ENCODE data around the gene SMAD4.

Gene SMAD4

DNA sequence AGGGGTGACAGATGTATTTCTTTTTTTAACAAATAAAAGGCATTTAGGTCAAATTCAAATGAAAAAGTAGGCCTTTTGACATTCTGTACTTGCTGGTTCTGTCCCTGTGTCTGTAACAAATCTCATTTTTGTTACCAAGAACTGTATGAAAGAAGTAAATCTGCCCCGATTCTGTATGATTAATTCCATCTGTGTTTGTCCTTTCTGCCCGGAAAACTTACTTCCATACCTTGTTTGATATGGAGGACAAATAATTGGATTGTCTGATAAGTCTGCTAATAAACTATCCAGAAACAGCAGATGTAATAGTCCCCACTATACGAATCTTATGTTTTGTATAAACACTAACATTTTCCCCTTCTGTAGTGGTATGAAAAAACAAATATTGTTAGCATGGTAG, 97.7 kb downstream of the SMAD4 start:
- no peak overlapping the region for H3K9ac ChIP-seq (ENCODE audit: low read length in 2 of 2)
- no peaks in the 10 kb centered on the region for H3K36me3 ChIP-seq (ENCODE audit: control insufficient read depth in 2 of 2, insufficient read depth in 2 of 2, low read length in 2 of 2)
- H3K27me3 ChIP-seq (ENCODE audit: control insufficient read depth in 1 of 2, insufficient read depth in 2 of 2, low read length in 2 of 2): no peaks in the 10 kb centered on the region
- no peak overlapping the region for H3K4me3 ChIP-seq (ENCODE audit: low read length in 2 of 2)
- H3K9me3 ChIP-seq (ENCODE audit: control insufficient read depth in 2 of 2, low read length in 2 of 2): no peaks in the 10 kb centered on the region
- H3K27ac ChIP-seq (ENCODE audit: low read length): no peak overlapping the region
- H3K4me1 ChIP-seq (ENCODE audit: control insufficient read depth, insufficient read depth, low read length): no peaks in the 10 kb centered on the region

GRCh38 chr18:51128533-51128932, 98.5 kb downstream of the SMAD4 start:
- H3K9me3 ChIP-seq (ENCODE audit: control insufficient read depth in 2 of 2, low read length in 2 of 2): no peaks in the 10 kb centered on the region
- no peaks in the 10 kb centered on the region for H3K27me3 ChIP-seq (ENCODE audit: control insufficient read depth in 1 of 2, insufficient read depth in 2 of 2, low read length in 2 of 2)
- H3K4me3 ChIP-seq (ENCODE audit: low read length in 2 of 2): no peak overlapping the region
- H3K27ac ChIP-seq (ENCODE audit: low read length): no peak overlapping the region
- no peak overlapping the region for H3K9ac ChIP-seq (ENCODE audit: low read length in 2 of 2)
- no peaks in the 10 kb centered on the region for H3K4me1 ChIP-seq (ENCODE audit: control insufficient read depth, insufficient read depth, low read length)
- no peaks in the 10 kb centered on the region for H3K36me3 ChIP-seq (ENCODE audit: control insufficient read depth in 2 of 2, insufficient read depth in 2 of 2, low read length in 2 of 2)

GRCh38 chr18:51132256-51132935, 102.4 kb downstream of the SMAD4 start:
- Histone ChIP-seq H3K9ac (ENCODE audit: low read length in 2 of 2) (no peak overlapping the region), H3K4me1 (ENCODE audit: control insufficient read depth, insufficient read depth, low read length) (no peaks in the 10 kb centered on the region), H3K27ac (ENCODE audit: low read length) (no peak overlapping the region), H3K36me3 (ENCODE audit: control insufficient read depth in 2 of 2, insufficient read depth in 2 of 2, low read length in 2 of 2) (no peaks in the 10 kb centered on the region), H3K27me3 (ENCODE audit: control insufficient read depth in 1 of 2, insufficient read depth in 2 of 2, low read length in 2 of 2) (no peaks in the 10 kb centered on the region), H3K4me3 (ENCODE audit: low read length in 2 of 2) (no peak overlapping the region), H3K9me3 (ENCODE audit: control insufficient read depth in 2 of 2, low read length in 2 of 2) (no peaks in the 10 kb centered on the region)

DNA sequence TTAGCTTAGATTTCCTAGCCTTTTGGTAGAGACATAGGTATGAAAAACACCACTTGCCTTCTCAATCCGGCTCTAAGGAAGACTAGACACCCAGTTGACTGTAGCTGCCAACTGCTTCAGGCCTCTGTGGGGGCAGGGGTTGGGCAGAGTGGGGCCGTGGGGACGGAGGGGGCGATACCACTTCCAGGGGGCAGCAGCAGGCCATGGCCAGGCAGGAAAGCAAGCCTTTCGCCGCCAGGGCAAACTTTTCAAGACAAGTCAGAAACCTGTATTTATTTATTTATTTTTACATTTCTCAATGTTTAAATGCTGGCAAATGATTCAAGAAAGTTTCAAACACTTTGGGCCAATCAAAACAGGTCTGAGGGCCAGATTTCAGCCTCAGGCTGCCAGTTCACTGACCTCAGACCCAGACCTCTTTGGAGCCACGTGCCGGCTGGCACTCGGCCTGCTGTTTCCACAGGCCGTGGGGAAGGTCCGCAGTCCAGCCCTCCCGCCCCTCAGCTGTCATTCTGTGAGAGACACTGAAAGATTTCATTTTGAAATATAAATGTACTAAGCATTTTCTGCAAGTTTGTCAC, 103.7 kb downstream of the SMAD4 start:
- H3K27ac ChIP-seq (ENCODE audit: low read length): no peak overlapping the region
- H3K9ac ChIP-seq (ENCODE audit: low read length in 2 of 2): no peak overlapping the region
- H3K27me3 ChIP-seq (ENCODE audit: control insufficient read depth in 1 of 2, insufficient read depth in 2 of 2, low read length in 2 of 2): no peaks in the 10 kb centered on the region
- no peak overlapping the region for H3K4me3 ChIP-seq (ENCODE audit: low read length in 2 of 2)
- H3K4me1 ChIP-seq (ENCODE audit: control insufficient read depth, insufficient read depth, low read length): no peaks in the 10 kb centered on the region
- no peaks in the 10 kb centered on the region for H3K36me3 ChIP-seq (ENCODE audit: control insufficient read depth in 2 of 2, insufficient read depth in 2 of 2, low read length in 2 of 2)
- no peaks in the 10 kb centered on the region for H3K9me3 ChIP-seq (ENCODE audit: control insufficient read depth in 2 of 2, low read length in 2 of 2)
